ENCODE data around the gene SLCO3A1.
A peak's percentile ranks its signal among the peaks of the same experiment; 100 is the strongest.

Gene SLCO3A1

DNA sequence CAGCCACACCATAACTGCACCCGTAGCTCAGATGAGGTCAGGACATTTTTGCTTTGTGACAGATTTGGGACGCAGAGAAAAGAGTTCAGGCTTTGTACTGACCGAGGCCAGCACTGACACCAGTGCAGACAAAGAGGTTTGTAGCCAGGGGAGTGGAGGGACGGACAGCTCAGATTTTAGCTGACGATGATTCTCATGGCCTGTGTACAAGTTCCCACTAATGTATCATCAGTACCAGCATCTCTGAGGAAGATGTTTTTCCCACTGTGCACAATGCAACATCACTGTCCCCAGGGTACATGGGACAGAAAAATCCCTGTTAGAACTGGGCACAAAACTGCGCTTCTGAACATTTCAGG is 112.7 kb downstream of the SLCO3A1 start:
- no peak for DNase-seq (ENCODE audit: low read depth)

DNA sequence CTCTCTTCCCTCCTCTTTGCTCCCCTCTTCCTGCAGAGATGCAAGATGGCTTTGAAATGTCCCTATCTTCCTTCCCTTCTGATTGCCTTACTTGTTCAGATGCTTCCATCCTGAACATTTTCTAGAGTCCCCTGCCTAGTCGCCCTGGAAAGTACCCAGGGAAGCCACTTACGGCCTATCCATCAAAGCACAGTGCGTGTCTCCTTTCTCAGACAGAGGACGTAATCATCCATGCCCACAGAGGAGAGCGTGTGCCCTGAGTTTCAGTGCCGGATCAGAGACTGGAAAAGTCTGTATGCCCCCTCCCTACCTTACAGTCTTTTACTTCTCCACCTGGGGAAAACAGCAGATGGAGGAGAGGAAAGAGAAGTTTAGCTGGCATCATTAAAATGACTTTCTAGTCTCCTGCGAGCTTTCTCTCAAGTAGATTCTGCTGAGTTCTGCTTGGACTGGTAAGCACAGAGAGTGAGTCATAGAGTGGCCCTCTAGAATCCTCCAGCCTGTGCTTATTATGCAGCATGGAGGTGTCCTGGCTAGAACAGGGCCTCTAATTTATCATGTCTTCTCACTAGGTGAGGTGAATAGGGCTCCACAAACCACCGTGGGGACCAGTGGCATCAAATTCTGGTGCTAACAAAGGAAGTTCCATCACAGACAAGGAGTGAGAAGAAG is 114.6 kb downstream of the SLCO3A1 start:
- no peak for DNase-seq (ENCODE audit: low read depth)

DNA sequence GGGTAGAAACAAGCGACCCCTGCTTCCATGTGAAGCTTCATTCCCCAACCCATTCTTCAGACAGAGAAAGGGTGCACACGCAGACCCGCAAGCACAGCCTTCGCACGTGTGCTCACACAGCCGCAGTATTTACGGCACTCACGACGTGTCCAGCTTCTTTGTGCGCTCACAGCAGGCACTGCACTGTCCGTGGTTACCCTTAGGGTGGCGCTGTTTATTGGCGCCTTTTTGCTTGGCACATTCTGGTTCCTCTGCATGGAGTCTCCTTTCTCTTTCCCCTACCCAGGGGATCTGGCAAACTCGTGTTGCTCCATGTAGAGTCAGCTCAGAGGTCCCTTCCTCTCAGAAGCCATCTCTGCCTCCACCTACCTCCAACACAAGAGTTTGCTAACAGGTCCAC is 115.1 kb downstream of the SLCO3A1 start:
- no peak for DNase-seq (ENCODE audit: low read depth)

DNA sequence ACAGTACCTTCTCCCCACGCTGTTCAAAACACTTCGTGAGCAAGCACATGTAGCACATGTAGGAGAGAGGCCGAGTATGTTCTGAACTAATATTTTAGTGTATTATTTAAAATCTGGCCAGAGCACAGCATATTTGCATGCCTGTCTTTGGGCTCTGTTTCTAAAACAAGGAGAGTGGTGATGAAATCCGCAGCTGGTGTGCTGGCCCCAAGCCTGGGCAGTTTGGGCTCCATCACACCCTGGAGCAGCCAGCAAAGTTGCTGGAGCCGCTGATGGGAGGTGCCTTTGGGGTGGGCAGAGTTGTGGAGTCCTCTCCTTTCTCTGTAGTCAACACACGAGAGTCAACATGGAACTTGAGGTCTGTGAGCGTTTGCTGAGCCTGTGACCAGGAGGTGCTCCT is 116.6 kb downstream of the SLCO3A1 start:
- peak; percentile 11 for DNase-seq (ENCODE audit: low read depth)

DNA sequence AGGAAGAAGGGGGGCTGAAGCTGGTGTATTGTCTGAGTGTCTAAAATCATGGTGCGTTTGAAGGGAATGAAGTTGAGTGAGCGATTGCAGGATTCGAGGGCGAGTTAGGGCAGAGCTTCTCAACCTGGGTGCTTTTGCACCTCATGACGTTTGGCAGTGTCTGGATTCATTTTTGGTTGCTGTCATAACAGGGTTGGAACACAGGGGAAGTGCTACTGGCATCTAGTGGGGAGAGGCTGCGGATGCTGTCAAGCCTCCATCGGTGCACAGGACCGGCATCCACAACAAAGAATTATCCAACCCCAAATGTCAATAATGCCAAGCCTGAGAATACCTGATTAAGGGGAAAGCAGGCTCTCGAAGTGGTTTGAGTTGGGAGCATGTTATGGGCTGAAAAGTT is 120.0 kb downstream of the SLCO3A1 start:
- no peak for DNase-seq (ENCODE audit: low read depth)

DNA sequence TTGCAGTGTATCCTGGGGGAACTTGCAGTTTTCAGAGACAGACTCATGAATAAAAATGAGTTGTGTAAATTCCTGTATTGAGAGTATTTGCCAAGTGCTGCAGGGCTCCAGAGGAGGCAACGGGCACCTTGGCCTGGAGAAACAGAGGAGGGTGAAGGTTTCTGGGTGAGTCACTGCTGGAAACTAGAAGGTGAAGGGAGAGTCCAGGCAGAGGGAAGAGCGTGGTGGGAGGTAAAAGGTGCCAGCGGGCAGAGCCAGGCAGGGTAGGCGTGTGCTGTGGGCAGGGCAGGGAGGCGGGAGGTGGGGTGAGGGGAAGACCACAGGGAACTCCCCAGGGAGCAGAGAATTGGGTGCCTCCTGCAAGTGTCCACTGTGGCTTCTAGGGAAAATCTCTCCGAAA is 120.8 kb downstream of the SLCO3A1 start:
- no peak for DNase-seq (ENCODE audit: low read depth)

DNA sequence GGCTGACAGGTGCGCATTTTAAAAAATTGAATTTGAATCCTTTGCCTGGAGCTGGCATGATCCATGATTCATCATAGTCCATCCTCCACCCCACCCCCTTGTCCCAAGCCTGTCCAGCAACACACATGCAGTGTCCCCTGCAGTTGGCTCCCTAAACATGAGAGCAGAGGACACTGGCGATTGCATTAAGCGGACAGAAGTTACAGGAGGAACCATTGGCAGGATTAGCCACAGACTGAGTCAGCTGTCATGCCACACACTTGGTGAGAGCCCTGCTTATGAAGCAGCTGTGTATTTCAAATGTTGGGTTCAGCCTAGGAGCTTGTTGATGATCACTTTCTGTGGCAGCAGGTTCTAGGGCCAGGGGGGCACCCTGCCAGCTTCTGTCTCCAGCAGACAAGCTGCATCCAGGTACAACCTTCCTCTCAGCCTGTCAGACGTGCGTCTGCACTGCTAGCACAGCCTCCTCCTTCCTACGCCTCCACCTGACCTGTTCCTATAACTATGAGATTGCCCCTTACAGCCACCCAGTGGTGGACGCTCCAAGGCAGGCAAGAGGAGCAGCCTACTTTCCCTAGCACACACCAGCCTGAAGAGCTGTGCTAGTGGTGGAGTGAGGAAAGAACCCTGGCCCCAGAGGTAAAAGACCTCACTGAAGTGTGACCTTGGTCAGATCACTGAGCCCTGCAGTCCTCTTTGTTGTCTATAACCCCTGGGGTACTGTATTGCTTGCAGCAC is 121.9 kb downstream of the SLCO3A1 start:
- no peak for DNase-seq (ENCODE audit: low read depth)

DNA sequence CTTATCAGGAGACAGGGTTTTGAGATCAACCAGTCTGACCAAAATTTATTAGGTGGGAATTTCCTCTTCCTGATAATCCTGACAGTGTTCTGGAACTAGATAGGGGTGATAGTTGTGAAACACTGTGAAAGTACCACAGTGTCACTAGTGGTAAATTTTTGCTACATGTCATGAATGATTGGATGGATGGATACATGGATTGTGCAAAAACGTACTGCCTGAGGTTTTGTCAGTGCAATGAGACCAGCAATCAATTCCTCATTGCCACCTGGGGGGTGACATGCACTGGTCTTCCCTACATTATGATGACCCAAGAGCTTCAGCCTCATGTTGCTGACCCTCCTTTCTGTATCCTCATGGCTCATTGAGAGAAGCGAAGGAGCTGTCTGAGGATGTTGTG is 123.5 kb downstream of the SLCO3A1 start:
- no peak for DNase-seq (ENCODE audit: low read depth)

DNA sequence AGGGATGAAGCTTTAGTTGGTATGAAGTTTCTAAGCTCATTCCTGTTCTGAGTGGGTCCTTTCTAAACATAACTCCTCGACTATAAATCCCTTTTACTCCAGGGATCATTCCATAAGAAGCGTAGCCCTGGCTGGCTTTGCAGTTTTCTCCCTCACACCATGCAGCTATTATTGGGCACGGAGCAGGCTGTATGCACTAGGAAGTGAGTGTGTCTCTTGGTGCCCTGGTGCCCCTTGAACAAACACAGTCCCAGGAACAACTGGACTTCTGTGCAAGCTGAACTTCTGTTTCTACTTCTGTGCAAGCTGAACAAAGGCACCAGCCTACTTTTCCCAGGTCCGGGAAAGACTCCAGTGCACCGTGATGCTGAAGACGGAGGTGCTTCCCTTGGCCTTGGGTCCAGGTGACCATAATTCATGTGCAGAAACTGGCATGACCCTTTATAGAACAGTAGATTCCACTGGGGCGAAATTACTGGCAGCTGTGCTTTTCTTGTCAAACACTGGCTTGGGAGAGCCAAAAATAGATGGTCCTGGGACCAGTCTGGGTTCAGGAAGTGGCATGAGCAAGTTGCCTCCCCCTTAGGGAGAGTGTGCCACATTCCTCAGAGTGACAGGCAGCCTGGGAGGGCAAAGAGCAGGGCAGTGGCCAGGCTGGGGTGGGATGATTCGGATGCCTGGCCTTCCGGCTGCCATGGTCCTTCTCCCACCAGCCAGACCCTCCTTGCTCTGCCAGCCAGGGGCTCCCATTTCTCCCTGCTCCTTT is 127.2 kb downstream of the SLCO3A1 start:
- no peak for DNase-seq (ENCODE audit: low read depth)

DNA sequence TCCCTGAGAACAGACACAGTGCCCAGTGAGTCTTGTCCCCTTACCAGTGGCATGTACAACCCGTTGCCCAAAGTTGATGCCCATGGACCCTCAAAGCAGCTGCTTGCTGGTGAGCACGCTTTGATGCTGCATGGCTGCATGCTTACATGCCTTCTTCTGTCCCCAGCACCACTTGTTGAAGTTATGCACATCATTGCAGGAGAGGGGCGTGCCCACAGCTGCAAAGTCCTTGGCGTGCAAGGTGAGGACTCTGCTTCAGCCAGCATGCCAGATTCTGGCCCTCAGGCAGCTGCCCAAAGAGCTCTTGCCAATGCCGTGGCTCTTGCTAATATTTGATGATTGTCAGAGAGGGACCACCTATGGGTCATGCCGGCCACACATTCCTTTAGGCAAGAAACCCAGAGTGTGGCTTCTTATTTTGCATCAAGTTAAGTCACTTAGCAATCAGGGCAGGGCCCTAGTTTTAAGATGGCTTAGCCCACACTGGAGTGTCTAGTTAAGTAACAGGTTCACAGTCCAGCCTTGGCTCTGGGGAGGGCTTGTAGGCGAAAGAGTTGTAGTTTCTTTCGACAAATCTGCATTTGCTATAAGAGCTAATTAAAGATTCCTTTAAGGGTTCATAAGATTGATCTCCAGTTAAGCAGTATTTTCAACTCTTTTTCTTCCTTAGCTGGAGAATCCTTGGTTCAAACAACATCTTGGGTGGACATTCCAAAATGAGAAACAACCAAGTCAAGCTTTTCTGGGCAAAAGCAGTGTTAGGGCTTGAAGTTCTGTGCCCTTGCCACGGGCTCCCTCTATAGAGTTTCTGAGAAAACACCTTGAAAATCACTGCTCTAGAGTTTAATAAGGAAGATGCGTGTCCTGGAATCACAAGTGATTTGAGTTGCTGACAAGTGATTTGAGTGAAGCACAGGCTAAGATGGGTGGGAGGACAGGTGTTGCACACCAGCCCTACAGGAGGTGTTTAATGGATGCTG is 128.6 kb downstream of the SLCO3A1 start:
- DNase-seq (ENCODE audit: low read depth): no peak

DNA sequence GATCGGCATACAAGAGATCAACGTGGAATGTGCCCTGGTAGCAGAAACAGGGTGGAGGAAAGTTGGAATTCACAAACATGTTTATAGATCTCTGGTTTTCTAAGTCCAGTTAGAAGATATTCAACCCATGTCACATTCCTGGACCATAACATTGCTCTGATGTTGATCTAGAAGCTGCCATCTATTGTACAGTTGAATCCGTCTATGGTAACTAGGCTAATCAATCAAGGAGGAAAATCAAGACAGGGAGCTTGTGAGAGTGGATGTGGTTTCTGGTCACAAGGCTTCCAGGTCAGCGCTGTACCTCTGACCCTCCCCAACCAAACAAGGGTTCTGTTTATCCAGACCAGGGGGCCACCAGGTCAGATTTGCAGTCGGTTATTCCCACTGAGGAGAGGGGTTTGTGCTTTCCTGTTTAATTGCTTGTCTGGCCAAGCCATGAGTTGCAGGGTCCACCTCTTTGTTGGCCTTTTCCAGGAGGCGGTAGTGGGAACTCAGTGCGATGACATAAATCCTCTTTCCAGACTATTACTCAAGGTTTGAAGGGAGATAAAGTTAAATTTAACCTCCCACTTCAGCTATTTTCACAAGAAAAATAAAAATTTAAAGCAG is 130.3 kb downstream of the SLCO3A1 start:
- DNase-seq (ENCODE audit: low read depth): no peak

DNA sequence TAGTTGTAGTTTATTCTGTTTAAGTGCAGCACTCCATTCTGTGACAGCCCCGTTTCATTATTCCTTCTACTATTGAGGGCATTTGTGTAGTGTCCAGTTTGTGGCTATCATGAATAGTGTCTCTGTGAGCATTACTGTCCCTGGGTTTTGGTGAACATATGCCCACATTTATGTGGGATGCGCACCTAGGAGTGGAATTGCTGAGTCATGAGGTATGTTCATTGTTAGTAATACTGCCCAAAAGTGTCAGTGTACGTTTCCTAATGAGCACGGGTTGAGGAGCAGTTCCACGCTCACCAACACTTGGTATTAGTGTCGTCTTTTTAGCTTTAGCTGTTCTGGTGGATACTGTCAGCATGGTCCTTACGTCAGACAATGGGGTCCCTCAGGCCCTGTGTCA is 131.8 kb downstream of the SLCO3A1 start:
- no peak for DNase-seq (ENCODE audit: low read depth)

DNA sequence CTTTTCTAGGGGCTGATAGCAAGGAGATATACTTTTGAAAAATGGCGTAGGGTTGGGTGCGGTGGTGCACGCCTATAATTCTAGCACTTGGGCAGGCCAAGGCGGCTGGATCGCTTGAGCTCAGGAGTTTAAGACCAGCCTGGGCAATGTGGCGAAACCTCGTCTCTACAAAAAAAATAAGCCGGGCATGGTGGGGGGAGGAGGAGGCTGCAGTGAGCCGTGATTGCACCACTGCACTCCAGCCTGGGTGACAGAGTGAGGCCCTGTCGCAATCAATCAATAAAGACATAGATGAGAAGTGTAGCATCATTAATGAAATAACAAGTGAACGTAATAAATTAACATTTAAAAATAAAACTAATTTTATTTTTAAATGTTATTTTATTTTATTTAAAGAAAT is 134.6 kb downstream of the SLCO3A1 start:
- DNase-seq (ENCODE audit: low read depth): no peak

DNA sequence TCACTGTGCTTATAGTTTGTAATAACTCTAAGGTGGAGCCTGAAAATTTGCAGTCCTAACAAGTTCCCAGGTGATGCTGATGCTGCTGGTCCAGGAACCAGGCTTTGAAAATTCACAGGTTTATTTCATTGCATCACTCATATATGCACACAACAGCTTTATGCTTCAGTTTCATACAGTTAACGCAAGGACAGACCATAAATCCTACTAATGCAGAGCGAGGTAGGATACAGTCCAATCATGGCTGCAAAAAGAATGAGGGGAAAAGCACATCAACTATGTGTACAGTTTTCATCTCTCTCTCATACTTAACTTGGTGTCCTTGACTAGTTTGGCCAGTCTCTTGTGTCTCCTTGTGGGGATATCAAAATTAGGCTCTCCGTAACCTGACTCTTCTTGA is 135.1 kb downstream of the SLCO3A1 start:
- DNase-seq (ENCODE audit: low read depth): no peak

DNA sequence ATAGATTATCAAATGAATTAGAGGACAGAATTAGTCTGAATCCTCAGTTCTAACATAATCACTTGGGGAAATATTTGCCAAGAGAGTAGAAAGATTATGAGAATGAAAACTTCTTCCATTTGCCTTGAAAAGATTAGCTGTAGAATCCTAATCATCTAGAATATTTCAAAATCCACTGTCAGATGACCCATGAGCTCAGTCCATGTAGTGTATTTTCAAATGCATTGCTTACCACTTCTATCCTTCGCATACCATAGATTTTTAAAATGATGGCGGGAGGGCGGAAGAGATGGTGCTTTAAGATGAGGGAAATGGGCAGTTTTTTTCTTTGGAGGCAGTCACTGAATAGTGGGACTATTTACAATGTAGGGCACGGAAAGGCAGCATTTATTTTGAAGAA is 136.3 kb downstream of the SLCO3A1 start:
- no peak for DNase-seq (ENCODE audit: low read depth)

DNA sequence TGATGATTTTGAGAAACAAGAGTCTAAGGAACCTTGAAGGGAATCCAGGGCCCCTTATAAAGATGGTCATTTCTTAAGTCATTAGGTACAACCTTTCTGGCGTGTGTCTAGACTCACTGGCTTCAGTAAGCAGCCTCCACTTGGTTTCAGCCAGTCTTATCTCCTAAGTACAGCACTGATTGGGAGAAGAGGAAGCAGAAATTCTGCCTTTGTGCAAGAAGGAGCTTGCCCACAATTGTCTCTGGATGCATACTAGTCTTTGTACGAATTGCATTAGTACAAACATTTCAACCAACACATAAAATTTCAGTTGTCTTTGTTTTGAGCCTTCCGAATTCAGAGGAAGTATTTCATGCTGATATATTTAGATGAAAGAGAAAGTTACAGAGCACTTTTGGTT is 139.4 kb downstream of the SLCO3A1 start:
- no peak for DNase-seq (ENCODE audit: low read depth)

DNA sequence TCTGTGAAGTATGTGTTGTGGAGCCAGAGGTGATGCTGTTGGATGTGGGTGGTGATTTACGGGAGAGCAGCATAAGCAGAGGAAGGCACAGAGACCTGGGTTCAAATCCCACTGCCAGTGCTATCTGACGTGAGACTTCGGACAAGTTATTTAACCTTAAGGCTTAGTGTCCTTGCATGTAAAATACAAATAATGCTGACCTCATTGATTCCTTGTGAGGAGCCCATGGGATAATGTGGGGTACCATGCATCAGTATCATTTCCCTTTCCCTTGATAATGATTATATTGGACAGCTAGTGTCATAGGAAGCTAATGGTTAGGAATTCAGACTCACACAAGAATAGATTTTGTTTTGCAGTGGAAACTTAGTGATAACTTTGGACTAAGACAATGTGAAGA is 141.6 kb downstream of the SLCO3A1 start:
- no peak for DNase-seq (ENCODE audit: low read depth)

DNA sequence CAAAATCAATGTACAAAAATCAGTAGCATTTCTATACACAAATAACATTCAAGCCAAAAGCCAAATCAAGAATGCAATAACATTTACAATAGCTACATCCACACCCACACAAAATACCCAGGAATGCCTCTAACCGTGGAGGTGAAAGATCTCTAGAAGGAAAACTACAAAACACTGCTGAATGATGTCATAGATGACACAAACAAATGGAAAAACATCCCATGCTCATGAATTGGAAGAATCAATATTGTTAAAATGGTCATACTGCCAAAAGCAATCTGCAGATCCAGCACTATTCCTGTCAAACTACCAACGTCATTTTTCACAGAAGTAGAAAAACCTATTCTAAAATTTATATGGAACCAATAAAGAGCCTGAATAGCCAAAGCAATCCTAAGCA is 143.7 kb downstream of the SLCO3A1 start:
- no peak for DNase-seq (ENCODE audit: low read depth)

DNA sequence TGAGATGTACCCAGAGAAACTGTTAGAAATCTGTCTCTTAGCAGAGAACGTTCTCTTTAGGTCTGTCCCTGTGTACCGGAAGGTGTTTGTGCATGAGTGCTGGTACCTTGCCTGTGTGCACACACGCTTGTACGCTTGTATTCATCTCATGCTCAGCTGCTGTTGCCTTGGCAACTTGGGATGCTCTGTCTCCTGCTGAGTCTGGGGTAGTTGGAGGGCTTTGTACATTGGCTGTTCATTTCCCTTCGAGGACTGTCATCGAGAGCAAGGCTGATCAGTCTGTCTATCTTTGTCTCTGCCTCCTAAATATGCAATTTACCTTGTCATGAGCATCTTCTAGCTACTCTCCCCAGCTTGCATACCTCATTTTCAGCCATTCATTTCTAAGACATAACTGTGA is 147.2 kb downstream of the SLCO3A1 start:
- DNase-seq (ENCODE audit: low read depth): no peak

DNA sequence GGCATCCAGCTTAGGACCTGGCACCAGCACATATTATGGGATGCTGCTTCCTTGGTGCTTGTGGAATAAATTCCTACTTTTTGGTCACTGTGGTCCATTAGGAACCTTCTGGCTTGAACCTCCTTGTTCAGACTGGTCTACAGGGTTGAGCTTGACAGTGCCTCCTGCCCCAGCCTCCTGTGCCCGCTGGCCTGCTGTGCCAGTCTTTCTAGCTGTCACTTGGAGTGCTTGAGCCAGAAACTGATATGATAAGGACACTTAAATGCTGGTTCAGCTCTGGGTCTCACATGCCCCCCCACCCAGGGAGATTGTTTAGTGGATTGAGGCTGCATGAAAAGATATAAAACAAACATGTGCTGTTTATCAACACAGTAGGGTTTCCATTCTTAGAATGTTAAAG is 147.8 kb downstream of the SLCO3A1 start:
- no peak for DNase-seq (ENCODE audit: low read depth)

DNA sequence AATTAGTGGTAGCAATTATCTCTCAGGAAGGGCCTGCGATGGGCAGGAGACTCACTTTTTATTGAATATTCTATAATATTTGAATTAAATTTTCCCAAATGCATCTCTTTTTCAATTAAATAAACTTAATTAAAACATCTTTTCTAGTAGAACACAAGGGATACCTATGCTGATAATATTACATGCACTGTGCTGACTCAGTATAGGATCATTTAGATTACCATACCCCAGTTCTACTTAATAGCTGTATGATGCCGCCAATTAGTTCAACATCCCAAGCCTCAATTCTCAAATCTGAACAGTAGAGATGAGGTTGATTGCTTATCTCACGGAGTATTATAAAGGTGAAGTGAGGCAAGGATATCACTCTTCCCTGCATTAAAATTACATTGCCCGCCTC is 149.2 kb downstream of the SLCO3A1 start:
- no peak for DNase-seq (ENCODE audit: low read depth)
